Measurements from ENCODE around the gene ACOD1.
"Not testable (repeated sequence)": the region's sequence is repeated elsewhere in the genome, so short reads cannot be mapped to it uniquely, and the experiment has no call there.

ACOD1 gene

DNA sequence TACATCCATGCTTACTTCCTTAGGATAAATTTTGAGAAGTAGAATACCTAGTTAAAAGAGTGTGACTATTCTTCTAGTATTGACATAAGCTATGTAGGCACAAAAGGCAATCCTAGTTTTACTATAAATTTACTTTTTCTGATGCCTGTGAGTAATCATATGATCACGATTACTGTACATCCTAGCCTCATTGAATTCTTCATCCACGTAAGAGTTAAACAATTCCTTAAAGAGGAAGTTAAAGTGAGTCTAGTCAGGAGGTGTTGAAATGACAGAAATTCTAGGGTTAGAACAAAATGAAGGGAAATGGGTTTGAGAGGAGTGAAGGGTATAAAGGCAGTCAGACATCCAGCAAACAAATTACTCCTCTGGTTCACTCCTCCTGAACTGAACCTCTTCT lies at the start of gene ACOD1:
Gene ACOD1 (plus strand): TSS at position 363 of the 400 bp plus-strand sequence. CDS start 48 bp downstream, outside the sequence.
- DNase-seq: no peak

DNA sequence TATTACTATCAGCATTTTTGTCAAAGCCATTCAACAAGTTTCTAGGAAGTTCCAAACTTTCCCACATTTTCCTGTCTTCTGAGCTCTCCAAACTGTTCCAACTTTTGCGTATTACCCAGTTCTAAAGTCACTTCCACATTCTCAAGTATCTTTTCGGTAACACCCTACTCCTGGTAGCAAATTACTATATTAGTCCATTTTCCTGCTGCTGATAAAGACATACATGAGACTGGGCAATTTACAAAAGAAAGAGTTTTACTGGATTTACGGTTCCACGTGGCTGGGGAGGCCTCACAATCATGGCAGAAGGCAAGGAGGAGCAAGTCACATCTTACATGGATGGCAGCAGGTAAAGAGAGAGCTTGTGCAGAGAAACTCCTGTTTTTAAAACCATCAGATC lies 49.2 kb upstream of the ACOD1 start:
- not testable (repeated sequence) for DNase-seq

DNA sequence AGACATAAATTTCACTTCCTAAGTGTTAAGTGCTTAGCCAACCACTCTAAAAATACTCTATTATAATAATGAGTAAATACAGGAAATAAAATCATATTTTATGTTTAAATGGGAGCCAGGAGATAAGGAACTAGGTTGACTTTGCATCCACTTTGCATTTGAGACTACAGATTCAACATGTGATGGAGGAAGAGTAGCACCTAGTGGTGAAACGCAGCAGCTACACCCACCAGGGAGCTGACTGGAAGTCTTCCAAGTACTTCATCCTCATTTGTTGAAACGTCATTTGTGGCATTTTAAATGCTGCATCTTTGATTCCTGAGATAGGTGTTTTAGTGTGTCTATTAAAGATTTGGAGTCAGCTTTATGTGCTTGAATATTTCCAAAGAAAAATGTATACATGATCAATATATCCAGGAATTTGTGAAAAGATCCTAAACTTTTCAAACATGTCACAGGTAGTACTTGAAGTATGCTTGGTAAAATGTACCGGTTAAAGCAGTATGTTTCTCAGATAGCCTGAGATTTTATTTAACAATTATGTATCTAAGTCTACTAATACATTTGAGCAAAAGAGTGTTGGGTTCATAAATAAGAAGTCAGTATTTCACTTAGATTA lies 44.7 kb upstream of the ACOD1 start:
- peak; percentile 51 for DNase-seq

DNA sequence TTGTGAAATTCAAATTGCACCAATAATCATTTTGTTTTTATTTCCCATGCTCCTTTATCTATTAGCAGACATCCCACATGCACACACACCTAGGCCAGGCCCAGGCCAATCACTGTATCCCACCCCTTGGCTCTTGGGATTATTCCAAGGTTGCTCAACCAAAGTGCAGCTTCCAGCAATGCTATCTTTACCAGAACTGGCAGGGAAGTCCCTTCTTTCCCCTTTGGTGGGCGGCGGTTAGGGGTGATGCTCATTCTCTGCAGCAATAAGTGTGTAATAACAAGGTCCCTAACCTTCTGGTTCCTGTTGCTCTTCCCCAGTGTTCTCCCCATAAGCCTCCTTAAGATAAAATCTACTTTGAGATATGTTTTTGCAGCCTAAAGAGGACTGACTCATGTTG lies 43.8 kb upstream of the ACOD1 start:
- no peak for DNase-seq

DNA sequence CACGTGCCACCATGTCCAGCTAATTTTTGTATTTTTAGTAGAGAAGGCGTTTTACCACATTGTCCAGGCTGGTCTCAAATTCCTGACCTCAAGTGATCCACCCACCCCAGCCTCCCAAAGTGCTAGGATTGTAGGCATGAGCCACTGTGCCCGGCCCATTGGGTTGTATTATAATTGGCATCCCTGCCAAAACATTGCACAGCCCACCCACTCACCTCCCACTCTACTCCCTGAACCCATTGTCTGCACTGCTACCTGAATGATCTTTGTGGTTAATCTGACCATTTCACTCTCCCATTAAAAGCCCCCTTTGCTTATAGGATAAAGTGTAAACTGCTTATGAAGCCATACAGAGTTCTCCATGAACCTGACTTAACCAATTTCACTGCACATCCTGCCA lies 35.8 kb upstream of the ACOD1 start:
- no peak for DNase-seq

DNA sequence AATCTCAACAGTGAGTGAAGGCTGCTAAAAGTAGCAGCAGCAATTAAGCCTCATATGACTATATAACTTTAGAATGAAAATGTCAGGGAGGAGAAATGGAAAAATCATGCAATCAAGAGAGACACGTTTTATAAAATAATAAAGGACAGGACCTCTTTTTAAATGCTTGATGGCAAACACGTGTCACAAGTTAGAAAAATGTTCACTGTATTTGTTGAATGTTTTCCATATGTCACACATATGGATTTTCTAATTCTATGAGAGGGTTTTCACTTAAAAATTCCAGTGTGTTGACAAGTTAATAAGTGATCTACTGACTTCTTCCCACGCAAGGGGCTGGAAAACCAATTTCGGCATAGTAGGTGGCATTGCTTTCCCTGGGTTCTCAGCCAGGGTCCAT lies 34.4 kb upstream of the ACOD1 start:
- DNase-seq: no peak

DNA sequence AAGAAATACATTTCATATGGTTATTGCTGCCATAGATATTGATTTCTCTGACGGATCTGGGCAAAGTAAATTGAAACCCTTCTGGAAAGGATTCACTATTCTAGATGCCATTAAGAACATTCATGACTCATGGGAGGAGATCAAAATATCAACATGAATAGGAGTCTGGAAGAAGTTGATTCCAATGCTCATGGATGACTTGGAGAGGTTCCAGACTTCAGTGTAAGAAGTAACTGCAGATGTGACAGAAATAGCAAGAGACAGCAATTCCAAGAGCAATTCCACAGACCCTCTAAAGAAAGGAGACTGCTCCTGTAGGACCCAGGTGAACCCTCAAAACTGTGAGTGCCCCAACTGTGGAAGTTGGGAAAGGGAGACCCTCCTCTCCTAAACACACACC lies 31.2 kb upstream of the ACOD1 start:
- DNase-seq: no peak

DNA sequence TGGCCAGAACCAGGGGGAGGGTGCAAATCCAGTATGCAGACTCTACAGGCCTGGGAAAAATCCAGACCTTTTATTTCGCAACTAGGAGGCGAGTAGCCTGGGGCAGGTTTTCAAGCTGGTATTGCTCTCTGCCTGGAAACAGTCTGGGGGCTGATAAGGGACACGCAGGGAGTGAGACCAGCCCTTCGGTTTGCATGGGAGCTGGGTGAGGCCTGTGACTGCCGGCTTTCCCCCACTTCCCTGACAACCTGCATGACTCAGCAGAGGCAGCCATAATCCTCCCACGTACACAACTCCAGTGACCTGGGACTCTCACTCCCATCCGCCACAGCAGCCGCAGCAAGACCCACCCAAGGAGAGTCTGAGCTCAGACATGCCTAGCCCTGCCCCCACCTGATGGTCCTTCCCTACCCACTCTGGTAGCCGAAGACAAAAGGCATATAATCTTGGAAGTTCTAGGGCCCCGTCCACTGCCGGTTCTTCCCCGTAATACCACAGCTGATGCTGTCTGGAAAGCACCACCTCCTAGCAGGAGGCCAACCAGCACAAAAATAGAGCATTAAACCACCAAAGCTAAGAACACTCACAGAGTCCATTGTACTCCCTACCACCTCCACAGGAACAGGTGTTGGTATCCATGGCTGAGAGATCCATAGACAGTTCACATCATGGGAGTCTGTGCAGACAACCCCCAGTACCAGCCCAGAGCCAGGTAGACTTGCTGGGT lies 30.4 kb upstream of the ACOD1 start:
- DNase-seq: peak; percentile 69

DNA sequence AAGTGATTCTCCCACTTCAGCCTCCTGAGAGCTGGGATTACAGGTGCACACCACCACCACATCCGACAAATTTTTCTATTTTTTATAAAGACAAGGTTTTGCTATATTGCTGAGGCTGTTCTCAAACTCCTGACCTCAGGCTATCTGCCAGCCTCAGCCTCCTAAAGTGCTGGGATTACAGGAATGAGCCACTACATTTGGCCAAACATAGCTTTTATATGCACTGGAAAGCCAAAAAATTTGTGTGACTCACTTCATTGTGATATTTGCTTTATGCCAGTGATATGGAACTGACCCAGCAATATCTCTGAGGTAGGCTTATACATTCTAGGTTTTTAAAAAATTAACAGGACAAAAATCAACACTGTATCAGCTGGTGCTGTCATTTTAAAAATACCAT lies 26.8 kb upstream of the ACOD1 start:
- DNase-seq: no peak

DNA sequence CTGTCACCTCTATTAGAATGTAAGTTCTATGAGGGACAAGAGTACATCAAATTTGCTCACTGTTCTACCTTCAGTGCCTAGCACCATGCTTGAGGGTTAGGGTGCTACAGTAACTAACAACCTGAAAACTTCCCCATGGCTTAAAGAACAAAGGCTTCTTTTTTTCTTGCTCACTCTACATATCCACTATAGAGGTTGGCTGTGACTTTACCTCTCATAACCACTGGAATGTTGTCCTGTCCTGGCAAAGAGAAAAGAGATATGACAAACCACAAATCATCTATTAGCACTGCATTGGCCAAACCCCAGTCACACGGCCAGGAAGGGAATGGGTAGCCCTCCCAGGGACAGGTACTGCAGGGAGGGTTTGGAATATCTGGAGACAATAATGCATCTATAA lies 23.2 kb upstream of the ACOD1 start:
- no peak for DNase-seq

DNA sequence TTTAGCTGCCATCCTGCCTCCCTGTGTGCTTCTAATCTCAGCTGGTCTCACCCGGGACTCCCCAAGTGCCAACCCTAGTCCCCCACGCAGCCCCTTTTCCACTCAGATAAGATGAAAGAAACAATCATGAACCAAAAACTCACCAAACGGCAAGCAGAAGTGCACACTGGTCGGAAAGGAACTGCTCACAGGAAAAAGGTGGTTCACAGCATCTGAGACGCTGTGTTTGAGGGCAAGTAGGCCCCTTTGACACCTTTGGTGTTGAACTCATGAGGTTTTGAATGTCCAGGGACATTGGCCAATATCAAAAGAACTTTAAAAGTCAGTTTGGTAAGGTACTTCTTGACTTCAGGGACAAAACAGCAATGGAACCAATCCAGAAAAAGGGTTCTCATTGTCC lies 20.4 kb upstream of the ACOD1 start:
- DNase-seq: no peak

DNA sequence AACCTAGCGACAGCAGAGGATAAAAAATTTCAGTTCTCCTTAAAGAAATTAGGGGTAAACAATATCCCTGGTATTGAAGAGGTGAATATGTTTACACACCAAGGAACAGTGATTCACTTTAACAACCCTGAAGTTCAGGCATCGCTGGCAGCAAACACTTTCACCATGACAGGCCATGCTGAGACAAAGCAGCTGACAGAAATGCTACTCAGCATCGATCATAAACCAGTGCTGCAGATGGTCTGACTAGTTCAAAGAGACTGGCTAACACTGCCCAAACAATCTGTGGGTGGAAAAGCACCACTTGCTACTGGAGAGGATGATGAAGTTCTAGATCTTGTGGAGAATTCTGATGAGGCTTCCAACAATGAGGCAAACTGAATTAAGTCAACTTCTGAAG lies 19.9 kb upstream of the ACOD1 start:
- DNase-seq: no peak

DNA sequence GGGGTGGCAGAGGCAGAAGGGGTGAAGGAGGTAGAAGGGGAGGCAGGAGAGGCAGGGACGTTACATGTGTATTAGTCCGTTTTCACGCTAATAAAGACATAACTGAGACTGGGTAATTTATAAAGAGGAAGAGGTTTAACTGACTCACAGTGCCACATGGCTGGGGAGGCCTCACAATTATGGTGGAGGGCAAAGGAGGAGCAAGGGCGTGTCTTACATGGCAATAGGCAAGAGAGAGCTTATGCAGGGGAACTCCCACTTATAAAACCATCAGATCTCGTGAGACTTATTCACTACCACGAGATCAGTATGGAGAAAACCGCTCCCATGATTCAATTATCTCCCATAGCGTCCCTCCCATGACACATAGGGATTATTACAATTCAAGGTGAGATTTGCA lies 19.0 kb upstream of the ACOD1 start:
- DNase-seq: no peak

DNA sequence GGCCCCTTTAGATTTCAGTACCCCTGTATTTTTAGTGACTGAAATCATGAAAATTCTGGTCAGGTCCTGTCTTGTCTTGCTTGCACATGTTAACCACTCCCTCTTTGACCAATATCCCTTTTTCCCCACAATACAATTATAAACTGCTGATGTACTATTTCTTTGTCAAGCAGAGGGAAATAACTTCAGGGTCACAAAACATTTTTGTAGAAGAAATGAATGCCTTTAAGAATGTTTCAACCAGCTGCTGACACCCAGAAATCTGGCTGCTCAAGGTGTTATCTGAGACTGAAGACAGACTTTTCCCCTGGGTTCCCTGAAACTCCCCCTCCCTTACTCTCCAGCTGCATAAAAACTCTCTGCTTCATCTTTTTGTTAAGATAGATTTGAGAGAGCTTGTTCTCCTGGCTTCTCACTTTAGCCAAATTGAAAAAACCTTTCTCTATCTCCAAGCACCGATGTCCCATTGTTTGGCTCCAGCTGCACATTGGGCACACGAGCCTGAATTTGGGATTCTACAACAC lies 18.4 kb upstream of the ACOD1 start:
- no peak for DNase-seq

DNA sequence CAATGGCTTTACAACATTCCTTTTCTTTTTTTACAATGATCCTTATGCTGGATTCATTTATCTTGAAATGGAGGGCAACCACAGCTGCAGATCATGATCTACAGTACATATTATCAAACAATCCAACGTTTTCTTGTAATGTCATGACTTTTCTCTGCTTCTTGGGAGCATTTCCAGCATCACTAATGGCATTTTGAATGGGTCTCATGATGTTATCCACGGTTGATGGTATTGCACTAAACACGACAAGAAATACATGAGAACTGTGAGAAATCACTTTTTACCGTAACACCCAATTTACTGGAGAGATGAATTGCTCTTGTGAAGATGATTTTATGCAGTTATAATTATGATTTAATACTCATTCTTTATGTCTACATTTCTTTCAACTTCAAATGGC lies 16.2 kb upstream of the ACOD1 start:
- DNase-seq: no peak

DNA sequence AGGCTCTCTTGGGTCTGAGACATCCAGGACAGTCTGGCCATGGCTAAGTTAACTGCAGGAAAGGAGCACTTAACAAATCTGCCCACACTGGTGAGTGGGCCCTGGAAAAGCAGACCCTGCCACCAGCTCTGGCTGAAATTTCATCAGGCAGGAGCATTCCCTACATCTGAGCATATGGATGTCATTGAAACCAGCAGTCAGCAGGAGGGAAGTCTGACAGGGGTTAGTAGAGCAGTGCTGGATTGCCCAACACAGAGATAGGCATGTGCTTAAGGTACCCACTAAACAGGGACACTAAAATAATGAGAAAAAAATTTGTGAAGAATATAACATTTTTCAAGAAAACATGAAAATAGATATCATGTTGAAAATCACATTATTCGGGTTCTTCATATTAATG lies 13.6 kb upstream of the ACOD1 start:
- no peak for DNase-seq

DNA sequence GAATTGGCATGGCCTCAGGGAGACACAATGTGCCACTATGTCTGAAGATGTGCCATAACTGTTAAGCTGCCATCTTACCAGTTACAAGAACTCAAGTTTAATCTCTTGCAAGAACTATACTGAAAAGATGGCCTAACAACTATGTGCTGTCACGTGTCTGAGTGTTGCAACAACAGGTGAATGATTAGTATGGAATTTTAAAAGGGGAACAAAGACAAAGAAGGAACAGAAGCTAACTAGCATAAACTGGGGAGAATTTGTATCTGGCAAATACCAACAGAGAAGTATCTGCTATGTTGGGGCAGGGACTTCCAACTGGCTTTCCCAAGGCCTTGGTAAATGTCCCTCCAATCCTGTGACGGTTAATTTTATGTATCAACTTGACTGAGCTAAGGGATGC lies 11.5 kb upstream of the ACOD1 start:
- DNase-seq: no peak

DNA sequence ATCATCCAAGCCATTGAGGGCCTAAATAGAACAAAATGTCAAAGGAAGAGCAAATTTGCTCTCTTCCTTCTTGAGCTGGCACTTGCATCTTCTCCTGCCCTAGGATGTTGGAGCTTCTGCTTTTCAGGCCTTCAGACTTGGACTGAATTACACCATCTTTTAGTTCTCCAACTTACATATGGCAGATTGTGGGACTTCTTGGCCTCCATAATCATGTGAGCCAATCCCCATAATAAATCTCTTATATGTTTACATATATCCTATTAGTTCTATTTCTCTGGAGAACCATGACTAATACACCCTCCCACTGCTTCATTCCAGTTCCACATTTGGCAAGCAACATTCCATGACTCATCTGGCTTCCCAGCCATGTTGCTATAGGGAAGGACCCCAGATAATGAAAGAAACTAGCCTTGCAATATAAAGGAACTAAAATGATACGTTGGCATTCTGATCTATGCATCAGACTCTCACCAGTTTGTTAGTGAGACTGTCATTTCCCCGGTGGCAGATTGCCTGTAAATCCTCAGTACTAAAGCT lies 11.0 kb upstream of the ACOD1 start:
- DNase-seq: peak; percentile 86

DNA sequence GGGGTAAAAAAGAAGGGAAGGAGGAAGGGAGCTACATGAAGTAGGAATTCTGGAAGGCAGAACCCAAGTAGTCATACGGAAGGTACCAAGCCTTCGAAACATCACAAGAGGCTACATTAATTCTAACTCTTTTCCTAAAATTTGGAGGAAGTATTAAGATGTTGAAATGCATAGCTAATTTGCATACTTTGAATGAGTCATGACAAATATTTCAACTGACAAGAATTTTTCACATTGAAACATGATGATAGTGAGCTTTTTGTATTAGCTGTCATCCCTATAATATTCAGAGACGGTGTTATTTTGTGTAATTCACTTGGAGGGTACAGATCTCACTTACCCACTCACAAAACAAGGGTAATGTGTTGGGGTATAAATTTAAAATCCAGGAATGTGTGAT lies 9.1 kb upstream of the ACOD1 start:
- peak; percentile 7 for DNase-seq

DNA sequence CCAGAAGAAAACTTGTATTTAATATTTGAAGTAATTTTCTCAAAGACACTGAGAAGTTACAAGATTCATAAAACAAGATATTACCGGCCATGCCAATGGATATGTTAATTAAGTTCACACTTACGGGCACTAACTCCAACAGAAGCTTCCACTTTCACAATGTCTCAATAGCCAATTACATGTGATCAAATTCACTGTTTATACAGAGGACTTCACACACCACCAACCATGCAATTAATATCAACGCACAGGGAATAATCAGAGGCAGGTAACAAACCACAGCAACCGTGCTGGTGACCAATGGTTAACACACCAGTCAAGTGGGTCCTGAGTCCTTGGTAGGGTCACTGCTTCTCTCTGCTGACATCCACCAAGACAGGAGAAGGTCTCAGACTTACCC lies 5.9 kb upstream of the ACOD1 start:
- no peak for DNase-seq

DNA sequence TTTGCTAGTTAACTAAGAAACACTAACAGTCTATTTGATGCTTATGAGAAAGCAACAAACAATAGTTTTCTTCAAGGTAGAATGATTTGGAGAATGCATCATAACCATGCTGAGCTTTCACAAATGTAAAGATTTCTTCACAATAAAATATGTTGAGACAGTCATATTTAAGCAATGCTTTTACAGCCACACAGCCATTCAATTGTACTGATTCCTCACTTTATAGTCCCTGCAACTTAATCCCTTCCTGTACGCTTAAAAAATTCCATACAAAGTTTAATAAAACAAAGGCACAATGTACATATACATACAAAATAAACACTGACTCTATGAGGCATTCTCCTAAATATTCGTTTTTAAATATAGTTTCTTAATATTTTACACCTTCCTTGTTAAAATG lies 4.7 kb upstream of the ACOD1 start:
- no peak for DNase-seq

DNA sequence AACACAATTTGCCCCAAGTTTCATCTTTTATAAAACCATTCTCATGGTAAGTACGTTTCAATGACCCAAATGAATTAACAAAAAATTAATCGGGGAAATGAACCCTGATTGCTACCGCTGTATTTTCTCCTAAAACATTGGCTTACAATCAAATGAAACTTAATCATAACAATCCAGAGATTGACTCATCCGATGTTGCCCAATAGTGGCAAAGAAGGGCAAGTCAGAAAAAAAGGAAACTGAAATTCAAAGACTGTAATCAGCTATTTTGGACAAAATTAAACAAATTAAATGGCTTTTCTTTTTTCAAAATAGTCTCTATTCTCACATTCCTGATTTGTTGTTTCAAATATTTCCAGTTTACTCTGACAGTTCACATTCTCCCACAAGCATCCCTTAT lies 3.9 kb upstream of the ACOD1 start:
- peak; percentile 11 for DNase-seq

DNA sequence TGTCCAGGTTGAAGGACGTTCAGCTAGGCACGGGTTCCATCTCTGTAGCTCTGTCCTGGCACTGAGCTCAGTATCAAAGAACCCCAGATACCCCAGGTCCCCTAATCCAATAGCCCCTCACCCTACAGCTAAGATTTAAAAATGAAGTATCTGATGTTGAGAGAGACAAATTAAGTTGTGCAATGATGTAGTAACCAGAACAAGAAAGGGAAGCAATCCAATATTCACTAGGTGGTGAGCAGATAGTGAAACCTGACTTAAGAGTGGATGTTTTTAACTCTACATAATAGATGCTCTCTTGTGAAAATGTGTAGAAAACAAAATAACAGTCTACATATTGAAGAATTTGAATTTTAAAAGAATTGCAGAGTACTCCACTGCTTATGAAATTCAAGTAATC lies 1.8 kb downstream of the ACOD1 start:
- no peak for DNase-seq

DNA sequence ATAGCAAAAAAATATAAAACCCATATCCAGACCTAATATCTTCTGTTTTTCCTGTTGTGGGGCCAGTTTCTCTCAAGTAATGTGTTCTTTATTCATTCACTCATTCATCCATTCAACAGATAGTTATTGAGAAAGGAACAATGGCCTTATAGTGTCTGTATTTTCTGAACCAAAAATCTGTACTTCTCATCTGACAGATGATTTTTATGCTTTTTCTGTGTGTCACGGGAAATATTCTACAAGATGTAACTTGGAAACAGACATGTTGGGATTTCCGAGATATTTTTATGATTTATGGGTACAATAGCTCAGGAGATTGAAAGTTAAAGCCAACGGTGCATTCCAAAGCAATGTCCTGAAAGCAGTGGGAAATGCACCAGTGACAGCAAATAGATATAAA lies 5.7 kb downstream of the ACOD1 start:
- no peak for DNase-seq

DNA sequence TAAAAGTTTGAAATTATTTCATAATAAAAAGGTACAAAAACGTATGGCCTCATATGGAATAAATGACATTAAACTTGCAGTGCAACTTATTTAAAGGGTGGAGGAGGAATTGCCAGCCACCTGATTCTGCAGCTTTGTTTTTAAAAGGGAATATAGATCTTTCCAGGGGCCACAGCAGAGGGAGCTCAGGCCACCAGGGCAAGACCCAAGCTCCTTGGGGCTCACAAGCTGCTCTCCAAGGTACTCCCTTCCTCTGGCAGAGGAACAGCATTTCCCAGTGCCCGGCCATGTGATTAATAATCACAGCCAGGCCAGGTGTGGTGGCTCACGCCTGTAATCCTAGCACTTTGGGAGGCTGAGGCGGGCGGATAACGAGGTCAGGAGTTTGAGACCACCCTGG lies 6.2 kb downstream of the ACOD1 start:
- no peak for DNase-seq

All from kidney glomerular epithelial cell (primary cell).